Astrocyte (in vitro differentiated cells and primary cell): ENCODE measurements around the gene CORO6. TPM values are rescaled to one million over a fixed set of nuclear protein-coding genes. Genes with fewer than 3 reads are reported as not detected.
A peak's percentile ranks its signal among the peaks of the same experiment; 100 is the strongest.

Experiments used
- DNase-seq: peaks from one replicate; pipeline ENCODE4 v3.0.0-alpha.2; 2010; ENCODE audit warnings: low read depth
- FAIRE-seq: peaks from 2 replicates; lab custom pipeline; 2011; peaks lifted over from hg19 to GRCh38; lab: Jason Lieb, UNC
- H2AFZ ChIP-seq: 2 replicates; pipeline ENCODE4 v1.6.0; 2012; ENCODE audit warnings: low read depth, low read length, inconsistent platforms
- H3K27ac ChIP-seq: 2 replicates; pipeline ENCODE4 v1.5.1; 2011; ENCODE audit warnings: low read depth, low read length, inconsistent platforms
- H3K27me3 ChIP-seq: 2 replicates; pipeline ENCODE4 v1.6.0; 2011; ENCODE audit warnings: low read length, inconsistent platforms; ENCODE audit not compliant: insufficient read depth
- H3K36me3 ChIP-seq: 2 replicates; pipeline ENCODE4 v1.5.1; 2011; ENCODE audit warnings: low read length, inconsistent platforms; ENCODE audit not compliant: insufficient read depth
- H3K4me1 ChIP-seq: 2 replicates; pipeline ENCODE4 v1.5.1; 2011; ENCODE audit warnings: low read length, inconsistent platforms; ENCODE audit not compliant: insufficient read depth
- H3K4me2 ChIP-seq: 2 replicates; pipeline ENCODE4 v1.6.0; 2012; ENCODE audit warnings: low read length, inconsistent platforms
- H3K4me3 ChIP-seq: 2 replicates; pipeline ENCODE4 v1.5.1; 2011; ENCODE audit warnings: low read depth, mild to moderate bottlenecking, low read length, inconsistent platforms; ENCODE audit not compliant: insufficient read depth
- H3K79me2 ChIP-seq: 2 replicates; pipeline ENCODE4 v1.6.0; 2012; ENCODE audit warnings: mild to moderate bottlenecking, low read length, inconsistent platforms; ENCODE audit not compliant: insufficient read depth
- H3K9ac ChIP-seq: 2 replicates; pipeline ENCODE4 v1.6.0; 2012; ENCODE audit warnings: mild to moderate bottlenecking, low read length, inconsistent platforms
- H3K9me3 ChIP-seq: 2 replicates; pipeline ENCODE4 v1.5.1; 2012; ENCODE audit warnings: low read depth, mild to moderate bottlenecking, low read length, inconsistent platforms; ENCODE audit not compliant: insufficient read depth
- H4K20me1 ChIP-seq: 2 replicates; pipeline ENCODE4 v1.6.0; 2012; ENCODE audit warnings: low read length, inconsistent platforms; ENCODE audit not compliant: insufficient read depth
- H3K27ac Mint-ChIP-seq: one replicate; pipeline ENCODE4 v1.8.0; 2021; ENCODE audit warnings: mild to moderate bottlenecking, mixed read lengths; ENCODE audit not compliant: unreplicated experiment
- H3K27me3 Mint-ChIP-seq: one replicate; pipeline ENCODE4 v1.8.0; 2021; ENCODE audit warnings: low read depth, mixed read lengths; ENCODE audit not compliant: unreplicated experiment
- H3K36me3 Mint-ChIP-seq: one replicate; pipeline ENCODE4 v1.8.0; 2021; ENCODE audit warnings: low read depth, mixed read lengths; ENCODE audit not compliant: unreplicated experiment
- H3K4me1 Mint-ChIP-seq: one replicate; pipeline ENCODE4 v1.8.0; 2021; ENCODE audit warnings: low read depth, mixed read lengths; ENCODE audit not compliant: unreplicated experiment
- H3K4me3 Mint-ChIP-seq: one replicate; pipeline ENCODE4 v1.8.0; 2021; ENCODE audit warnings: mild to moderate bottlenecking, moderate library complexity, mixed read lengths; ENCODE audit not compliant: unreplicated experiment
- H3K9me3 Mint-ChIP-seq: one replicate; pipeline ENCODE4 v1.8.0; 2021; ENCODE audit warnings: mild to moderate bottlenecking, mixed read lengths; ENCODE audit not compliant: unreplicated experiment
- EZH2 ChIP-seq: IDR thresholded peaks from 2 replicates; pipeline ENCODE4 v1.6.1; 2012; ENCODE audit warnings: mild to moderate bottlenecking, low read length, inconsistent platforms; ENCODE audit not compliant: insufficient read depth
- total RNA-seq: library from RNA; stranded (reverse); gene quantifications from 2 replicates; pipeline ENCODE4 v1.2.1, GENCODE V29; 2021
- TF ChIP-seq, protein P1 (sequence below): IDR thresholded peaks from 2 replicates; pipeline ENCODE4 v1.5.1; 2011; ENCODE audit warnings: low read depth, mild to moderate bottlenecking, inconsistent platforms, low read length, moderate library complexity; ENCODE audit not compliant: insufficient read depth

Gene CORO6
- total RNA-seq, 1 donor from 2014 or later = 8.9 TPM

GRCh38 chr17:29615048-29615385 is 7.7 kb downstream of the CORO6 start:
- no peak for DNase-seq
- H3K9me3 Mint-ChIP-seq = no peaks in the 10 kb centered on the region
- H3K27me3 ChIP-seq = peaks cover 10% of the 10 kb centered on the region
- H3K9me3 ChIP-seq = no peaks in the 10 kb centered on the region
- H3K36me3 ChIP-seq = no peaks in the 10 kb centered on the region
- no peak for FAIRE-seq
- H3K4me2 ChIP-seq = peak overlapping the region; percentile 89
- no peak overlapping the region for H3K27ac ChIP-seq
- H2AFZ ChIP-seq = peak overlapping the region; percentile 82
- H3K4me3 Mint-ChIP-seq = peak overlapping the region; percentile 57
- H3K4me1 ChIP-seq = peaks cover 33% of the 10 kb centered on the region
- no peak overlapping the region for H3K27ac Mint-ChIP-seq
- H3K27me3 Mint-ChIP-seq = peaks cover 8% of the 10 kb centered on the region
- peak overlapping the region; percentile 47 for H3K4me3 ChIP-seq
- H3K79me2 ChIP-seq = no peaks in the 10 kb centered on the region
- H4K20me1 ChIP-seq = peaks cover 12% of the 10 kb centered on the region
- H3K9ac ChIP-seq = peak overlapping the region; percentile 47
- peaks cover 2% of the 10 kb centered on the region for H3K36me3 Mint-ChIP-seq
- TF ChIP-seq EZH2 = no peak
- TF ChIP-seq, protein P1, sequence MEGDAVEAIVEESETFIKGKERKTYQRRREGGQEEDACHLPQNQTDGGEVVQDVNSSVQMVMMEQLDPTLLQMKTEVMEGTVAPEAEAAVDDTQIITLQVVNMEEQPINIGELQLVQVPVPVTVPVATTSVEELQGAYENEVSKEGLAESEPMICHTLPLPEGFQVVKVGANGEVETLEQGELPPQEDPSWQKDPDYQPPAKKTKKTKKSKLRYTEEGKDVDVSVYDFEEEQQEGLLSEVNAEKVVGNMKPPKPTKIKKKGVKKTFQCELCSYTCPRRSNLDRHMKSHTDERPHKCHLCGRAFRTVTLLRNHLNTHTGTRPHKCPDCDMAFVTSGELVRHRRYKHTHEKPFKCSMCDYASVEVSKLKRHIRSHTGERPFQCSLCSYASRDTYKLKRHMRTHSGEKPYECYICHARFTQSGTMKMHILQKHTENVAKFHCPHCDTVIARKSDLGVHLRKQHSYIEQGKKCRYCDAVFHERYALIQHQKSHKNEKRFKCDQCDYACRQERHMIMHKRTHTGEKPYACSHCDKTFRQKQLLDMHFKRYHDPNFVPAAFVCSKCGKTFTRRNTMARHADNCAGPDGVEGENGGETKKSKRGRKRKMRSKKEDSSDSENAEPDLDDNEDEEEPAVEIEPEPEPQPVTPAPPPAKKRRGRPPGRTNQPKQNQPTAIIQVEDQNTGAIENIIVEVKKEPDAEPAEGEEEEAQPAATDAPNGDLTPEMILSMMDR = no peak
- H3K4me1 Mint-ChIP-seq = peaks cover 6% of the 10 kb centered on the region

GRCh38 chr17:29614349-29615047 is 8.2 kb downstream of the CORO6 start:
- no peak overlapping the region for H3K4me3 ChIP-seq
- peaks cover 12% of the 10 kb centered on the region for H4K20me1 ChIP-seq
- TF ChIP-seq, protein P1 = no peak
- no peak for TF ChIP-seq EZH2
- no peaks in the 10 kb centered on the region for H3K9me3 ChIP-seq
- FAIRE-seq (no peak), DNase-seq (no peak)
- H2AFZ ChIP-seq = no peak overlapping the region
- H3K36me3 ChIP-seq = no peaks in the 10 kb centered on the region
- no peak overlapping the region for H3K27ac ChIP-seq
- Mint-ChIP-seq H3K9me3 (no peaks in the 10 kb centered on the region), H3K27ac (no peak overlapping the region), H3K36me3 (peaks cover 2% of the 10 kb centered on the region), H3K4me3 (peak overlapping the region; percentile 57), H3K27me3 (peaks cover 8% of the 10 kb centered on the region), H3K4me1 (peaks cover 2% of the 10 kb centered on the region)
- H3K4me1 ChIP-seq = peaks cover 32% of the 10 kb centered on the region
- H3K4me2 ChIP-seq = peak overlapping the region; percentile 89
- peaks cover 10% of the 10 kb centered on the region for H3K27me3 ChIP-seq
- no peaks in the 10 kb centered on the region for H3K79me2 ChIP-seq
- H3K9ac ChIP-seq = no peak overlapping the region

DNA sequence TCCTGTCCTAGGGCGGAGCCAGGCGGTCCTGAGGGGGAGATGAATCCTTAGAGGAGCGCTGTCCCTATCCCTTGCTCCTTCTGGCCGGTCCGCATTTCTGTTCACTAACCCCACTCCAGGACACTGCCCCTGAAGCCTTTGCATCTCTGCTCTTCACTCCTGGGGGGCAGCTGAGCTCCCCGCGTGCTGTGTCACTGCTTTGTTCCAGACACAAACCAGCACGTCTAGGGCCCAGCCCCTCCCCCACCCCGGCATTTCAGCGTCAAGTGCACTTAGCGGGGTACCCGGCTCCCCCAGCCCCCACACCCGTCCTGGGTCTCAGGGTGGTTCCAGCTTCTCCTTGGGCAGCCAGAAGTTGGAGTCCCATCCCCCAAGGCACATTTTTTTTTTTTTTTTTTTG is 8.9 kb downstream of the CORO6 start:
- Mint-ChIP-seq H3K27ac (no peak overlapping the region), H3K4me1 (peaks cover 2% of the 10 kb centered on the region), H3K4me3 (no peak overlapping the region), H3K36me3 (peaks cover 2% of the 10 kb centered on the region), H3K27me3 (peaks cover 8% of the 10 kb centered on the region), H3K9me3 (no peaks in the 10 kb centered on the region)
- H3K9ac ChIP-seq = no peak overlapping the region
- no peaks in the 10 kb centered on the region for H3K9me3 ChIP-seq
- peaks cover 32% of the 10 kb centered on the region for H3K4me1 ChIP-seq
- TF ChIP-seq, protein P1 = no peak
- no peak for TF ChIP-seq EZH2
- no peaks in the 10 kb centered on the region for H3K36me3 ChIP-seq
- FAIRE-seq (no peak), DNase-seq (no peak)
- H3K4me2 ChIP-seq = peak overlapping the region; percentile 68
- no peak overlapping the region for H3K4me3 ChIP-seq
- peak overlapping the region; percentile 31 for H2AFZ ChIP-seq
- peaks cover 10% of the 10 kb centered on the region for H3K27me3 ChIP-seq
- H3K79me2 ChIP-seq = no peaks in the 10 kb centered on the region
- H4K20me1 ChIP-seq = peaks cover 12% of the 10 kb centered on the region
- H3K27ac ChIP-seq = no peak overlapping the region
